Stimulated activated CD4-positive, alpha-beta T cell treated with anti-CD3 and anti-CD28 coated beads, Interleukin-4, amount 100 ng/mL, for 1 hour (primary cell): ENCODE measurements around the gene COL4A1.

Experiments used
- DNase-seq: peaks from one replicate; pipeline ENCODE4 v3.0.0-alpha.2; 2020

The COL4A1 gene

GRCh38 chr13:110306960-110307766 is at the start of gene COL4A1, which contains the start of gene COL4A2:
TSS of gene COL4A1 (minus strand) at chr13:110307157. CDS start at chr13:110307027, 130 bp downstream.
TSS of gene COL4A2 (plus strand) at chr13:110307284. CDS start at chr13:110307904, 620 bp downstream.
- DNase-seq = no peak

GRCh38 chr13:110356362-110356761 is 49.4 kb upstream of the COL4A1 start:
- no peak for DNase-seq

GRCh38 chr13:110354715-110355473 is 47.9 kb upstream of the COL4A1 start:
- no peak for DNase-seq

- DNase-seq = no peak
Observed at GRCh38 chr13:110354123-110354627, 47.2 kb upstream of the COL4A1 start.

- no peak for DNase-seq
Observed at GRCh38 chr13:110353339-110353977, 46.5 kb upstream of the COL4A1 start.

GRCh38 chr13:110352735-110353134 is 45.8 kb upstream of the COL4A1 start:
- DNase-seq = no peak

GRCh38 chr13:110351636-110352420 is 44.9 kb upstream of the COL4A1 start:
- no peak for DNase-seq

- no peak for DNase-seq
Observed at GRCh38 chr13:110350509-110350908, 43.6 kb upstream of the COL4A1 start.

GRCh38 chr13:110350049-110350448 is 43.1 kb upstream of the COL4A1 start:
- DNase-seq = no peak

GRCh38 chr13:110349239-110349638 is 42.3 kb upstream of the COL4A1 start:
- DNase-seq = no peak

- no peak for DNase-seq
Observed at GRCh38 chr13:110348309-110349105, 41.5 kb upstream of the COL4A1 start.

- DNase-seq = no peak
Observed at GRCh38 chr13:110347535-110348308, 40.8 kb upstream of the COL4A1 start.

- no peak for DNase-seq
Observed at GRCh38 chr13:110347088-110347487, 40.1 kb upstream of the COL4A1 start.

- no peak for DNase-seq
Observed at GRCh38 chr13:110346661-110347067, 39.7 kb upstream of the COL4A1 start.

GRCh38 chr13:110345701-110346100 is 38.7 kb upstream of the COL4A1 start:
- no peak for DNase-seq

- DNase-seq = no peak
Observed at GRCh38 chr13:110345266-110345665, 38.3 kb upstream of the COL4A1 start.

- no peak for DNase-seq
Observed at GRCh38 chr13:110344320-110344719, 37.4 kb upstream of the COL4A1 start.

GRCh38 chr13:110343241-110343865 is 36.4 kb upstream of the COL4A1 start:
- no peak for DNase-seq

GRCh38 chr13:110342474-110342873 is 35.5 kb upstream of the COL4A1 start:
- no peak for DNase-seq
